Skin of body (tissue), 2 donors: Measurements from ENCODE around the gene PVR. TPM values are rescaled to one million over a fixed set of nuclear protein-coding genes. Genes with fewer than 3 reads are reported as not detected.
"Not testable (repeated sequence)": the region's sequence is repeated elsewhere in the genome, so short reads cannot be mapped to it uniquely, and the experiment has no call there.

Source experiments
- DNase-seq: peaks from one replicate; lab custom pipeline; 2025; lab: John Stamatoyannopoulos, UW
- total RNA-seq: library from RNA; depleted of rRNA; stranded (reverse); fragments of >200 nt; gene quantifications from one replicate; pipeline ENCODE4 v1.2.3, GENCODE V29; 2014

PVR gene
- total RNA-seq, 1 donor from 2014 or later, result 18.8 TPM

DNA sequence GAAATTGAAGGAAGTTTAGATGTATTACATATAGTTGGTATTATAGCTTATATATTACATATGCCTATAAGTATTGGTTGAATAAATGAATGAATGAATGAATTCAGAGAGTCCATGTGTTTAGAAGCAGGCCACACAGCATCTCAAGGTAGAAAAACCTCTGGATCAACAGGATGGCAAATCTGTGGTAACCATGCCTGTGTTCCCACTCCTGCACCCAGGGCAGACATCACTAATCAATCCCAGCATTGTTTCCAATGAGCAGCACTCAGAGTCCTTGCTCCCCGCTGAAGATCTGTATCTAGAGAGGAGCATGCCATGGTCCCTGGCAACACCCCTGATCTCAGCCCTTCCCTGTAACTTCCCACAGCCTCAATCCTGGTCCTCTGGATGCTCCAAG is 28.5 kb downstream of the PVR start:
- DNase-seq, result no peak

DNA sequence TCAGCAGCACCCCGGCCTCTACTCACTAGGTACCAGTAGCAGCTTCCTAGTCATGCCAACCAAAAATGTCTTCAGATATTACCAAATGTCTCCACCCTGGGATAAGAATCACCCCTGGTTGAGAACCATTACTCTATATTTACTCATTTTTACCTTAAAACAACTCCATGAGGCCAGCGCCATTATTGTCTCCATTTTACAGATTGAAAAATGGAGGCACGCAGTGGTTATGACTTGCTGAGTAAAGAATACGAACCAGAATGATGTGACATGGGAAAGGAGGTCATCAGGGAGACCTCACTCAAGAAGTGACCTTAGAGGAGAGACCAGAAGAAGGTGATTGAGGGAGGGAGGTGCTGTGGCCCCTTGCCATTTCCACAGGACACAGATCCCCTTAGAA is 29.8 kb downstream of the PVR start:
- no peak for DNase-seq

DNA sequence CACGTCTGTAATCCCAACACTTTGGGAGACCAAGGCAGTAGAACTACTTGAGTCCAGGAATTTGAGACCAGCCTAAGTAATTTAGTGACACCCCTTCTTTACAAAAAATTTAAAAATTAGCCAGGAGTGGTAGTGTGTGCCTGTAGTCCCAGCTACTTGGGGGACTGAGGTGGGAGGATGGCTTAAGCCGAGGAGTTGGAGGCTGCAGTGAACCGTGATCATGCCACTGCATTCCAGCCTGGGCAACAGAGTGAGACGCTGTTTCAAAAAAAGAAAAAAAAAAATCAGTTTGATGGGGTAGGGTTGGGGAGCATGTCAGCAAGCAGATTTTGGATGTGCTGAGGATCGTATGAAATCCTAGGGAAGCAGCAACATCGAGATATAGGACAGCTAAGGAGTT is 31.8 kb downstream of the PVR start:
- no peak for DNase-seq

DNA sequence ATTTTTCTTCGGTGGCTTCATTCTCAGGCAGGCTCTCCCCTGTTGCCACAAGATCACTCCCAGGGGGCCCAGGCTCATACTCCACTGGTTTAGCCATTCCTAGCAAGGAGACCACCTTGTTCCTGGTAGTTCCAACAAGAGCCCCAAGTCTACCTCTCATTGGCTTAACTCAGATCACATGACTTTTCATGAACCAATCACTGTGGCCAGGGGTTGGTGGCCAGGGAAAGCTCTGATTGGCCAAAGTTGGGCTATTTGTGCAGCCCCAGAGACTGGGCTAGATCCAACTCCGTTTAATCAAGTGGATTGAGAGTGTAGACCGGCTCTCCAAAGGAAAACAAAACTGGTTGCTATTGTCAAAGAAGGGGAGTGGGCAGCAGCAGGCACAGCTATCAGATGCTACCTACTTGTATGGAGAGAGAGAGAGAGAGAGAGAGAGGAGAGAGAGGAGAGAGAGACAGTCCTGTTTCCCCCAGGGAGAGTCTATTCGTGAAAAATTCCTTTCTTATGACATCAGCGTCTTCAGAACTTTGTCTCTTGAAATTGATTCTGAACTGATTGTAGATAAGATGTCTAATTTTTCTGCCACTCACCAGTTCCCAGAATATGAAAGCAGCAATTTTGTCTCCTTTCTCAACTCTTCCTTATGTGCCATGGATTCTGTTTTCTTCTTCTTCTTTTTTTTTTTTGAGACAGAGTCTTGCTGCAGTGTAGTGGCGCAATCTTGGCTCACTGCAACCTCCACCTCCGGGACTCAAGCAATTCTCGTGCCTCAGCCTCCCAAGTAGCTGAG is 33.5 kb downstream of the PVR start:
- peak; percentile 17 for DNase-seq

DNA sequence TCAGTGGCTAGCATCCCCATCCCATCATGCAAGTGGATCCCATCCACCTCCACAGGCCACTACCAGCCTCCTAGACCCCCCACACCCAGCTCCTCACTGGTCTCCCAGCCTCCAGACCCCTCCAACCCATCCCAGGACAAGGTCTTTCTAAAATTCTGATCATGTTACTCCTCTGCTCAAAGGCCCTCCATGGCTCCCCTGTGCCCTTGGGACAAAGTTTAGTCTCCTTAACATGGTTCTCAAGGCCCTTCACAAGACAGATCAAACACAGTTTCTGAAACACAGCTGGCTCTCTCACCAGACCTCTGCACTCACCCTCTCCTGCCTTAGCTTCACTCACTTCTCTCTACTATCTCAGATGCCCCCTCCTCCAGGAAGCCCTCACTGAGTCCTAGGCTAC is 36.8 kb downstream of the PVR start:
- DNase-seq, result no peak

DNA sequence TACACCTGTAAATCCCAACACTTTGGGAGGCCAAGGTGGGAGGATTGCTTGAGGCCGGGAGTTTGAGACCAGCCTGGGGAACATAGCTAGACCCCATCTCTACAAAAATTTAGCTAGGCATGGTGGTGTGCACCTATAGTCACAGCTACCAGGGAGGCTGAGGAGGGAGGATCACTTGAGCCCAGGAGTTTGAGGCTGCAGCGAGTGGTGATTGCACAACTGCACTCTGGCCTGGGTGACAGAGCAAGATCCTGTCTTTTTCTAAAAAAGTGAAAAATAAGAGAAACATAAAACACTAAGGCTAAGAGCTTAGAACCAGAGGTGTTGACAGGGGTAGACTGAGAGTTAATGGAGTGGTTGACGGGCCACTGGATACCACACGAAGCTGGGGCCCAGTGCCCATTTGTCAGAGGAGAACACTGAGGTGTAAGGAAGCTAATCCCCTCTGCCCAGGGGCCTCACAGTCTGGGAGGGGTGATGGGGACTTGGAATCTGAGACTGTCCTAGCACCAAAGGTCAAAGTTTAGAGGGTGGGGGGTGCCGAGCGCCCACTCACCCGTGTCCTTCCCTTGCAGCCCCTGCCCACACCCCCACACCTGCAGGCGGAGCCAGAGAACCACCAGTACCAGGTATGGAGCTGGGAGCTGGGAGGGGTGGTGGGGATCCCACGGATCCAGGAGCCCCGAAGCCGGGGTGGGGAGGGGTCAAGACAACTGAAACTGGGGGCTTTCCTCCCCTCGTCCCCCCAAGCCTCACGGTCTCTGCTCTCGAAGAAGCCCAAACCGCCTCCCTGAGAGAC is 38.5 kb downstream of the PVR start:
- no peak for DNase-seq

DNA sequence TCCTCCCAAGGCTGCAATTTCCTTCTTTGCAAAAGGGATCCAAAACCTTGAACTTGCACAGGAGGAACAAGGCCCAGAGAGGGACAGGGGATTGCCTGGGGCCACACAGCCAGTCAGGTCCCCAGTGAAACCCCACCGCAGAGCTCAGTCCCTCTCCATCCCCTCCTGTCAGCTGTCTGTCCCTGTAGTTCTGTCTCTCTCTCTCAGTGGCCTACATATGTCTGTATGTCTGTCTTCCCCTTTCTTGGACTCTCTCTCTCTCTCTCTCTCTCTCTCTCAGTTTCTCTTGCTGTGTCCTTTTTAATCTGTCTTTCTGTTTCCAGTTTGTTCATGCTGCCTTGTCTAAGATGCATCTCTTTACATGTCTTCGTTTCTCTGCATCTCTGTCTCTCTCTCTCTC is 39.1 kb downstream of the PVR start:
- DNase-seq, result no peak

DNA sequence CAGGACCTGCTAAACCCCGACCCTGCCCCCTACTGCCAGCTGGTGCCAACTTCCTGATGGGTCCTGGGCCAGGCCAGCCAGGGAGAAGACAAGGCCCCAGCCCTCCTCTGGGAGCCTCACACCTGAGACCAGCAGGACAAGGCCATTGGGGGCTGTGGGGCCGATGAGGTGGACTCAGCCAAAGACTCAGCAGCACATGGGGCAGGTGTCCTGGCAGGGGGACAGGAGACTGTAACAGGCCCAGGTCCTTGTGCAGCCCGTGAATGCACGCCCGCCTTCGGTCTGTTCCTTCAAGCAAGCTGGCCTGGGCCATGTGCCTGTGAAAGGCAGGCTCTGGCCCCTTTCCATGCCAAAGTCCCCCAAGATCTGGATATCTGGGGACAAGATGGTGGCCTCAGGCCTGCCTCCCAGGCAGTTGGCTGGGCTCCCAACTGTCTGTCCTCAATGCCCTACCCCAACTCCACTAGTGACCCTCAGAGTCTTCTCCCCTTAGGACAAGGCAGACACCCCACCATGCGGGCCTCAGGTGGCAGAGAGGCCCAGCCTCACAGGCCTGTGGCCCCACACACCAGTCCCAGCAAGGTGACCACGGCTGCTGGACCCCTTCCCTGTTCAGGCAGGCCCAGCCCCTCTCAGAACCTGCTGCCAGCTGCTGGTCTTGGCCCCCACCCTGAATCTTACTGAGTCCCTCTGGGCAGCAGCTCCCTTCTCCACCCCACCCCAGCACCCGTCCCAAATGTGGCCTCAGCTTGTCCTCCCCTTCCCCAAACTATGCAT is 39.9 kb downstream of the PVR start:
- no peak for DNase-seq

DNA sequence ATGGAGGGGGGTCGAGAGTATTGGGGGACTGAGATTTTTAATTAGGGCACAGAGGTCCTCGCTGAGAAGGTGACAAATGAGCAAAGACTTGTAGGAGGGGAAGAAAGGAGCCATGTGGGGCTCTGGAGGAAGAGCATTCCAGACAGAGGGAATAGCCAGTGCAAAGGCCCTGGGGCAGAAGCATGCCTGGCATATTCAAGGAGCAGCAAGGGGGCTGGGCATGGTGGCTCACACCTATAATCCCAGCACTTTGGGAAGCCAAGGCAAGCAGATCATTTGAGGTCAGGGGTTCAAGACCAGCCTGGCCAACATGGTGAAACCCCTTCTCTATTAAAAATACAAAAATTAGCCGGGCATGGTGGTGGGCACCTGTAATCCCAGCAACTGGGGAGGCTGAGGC is 40.7 kb downstream of the PVR start:
- not testable (repeated sequence) for DNase-seq

DNA sequence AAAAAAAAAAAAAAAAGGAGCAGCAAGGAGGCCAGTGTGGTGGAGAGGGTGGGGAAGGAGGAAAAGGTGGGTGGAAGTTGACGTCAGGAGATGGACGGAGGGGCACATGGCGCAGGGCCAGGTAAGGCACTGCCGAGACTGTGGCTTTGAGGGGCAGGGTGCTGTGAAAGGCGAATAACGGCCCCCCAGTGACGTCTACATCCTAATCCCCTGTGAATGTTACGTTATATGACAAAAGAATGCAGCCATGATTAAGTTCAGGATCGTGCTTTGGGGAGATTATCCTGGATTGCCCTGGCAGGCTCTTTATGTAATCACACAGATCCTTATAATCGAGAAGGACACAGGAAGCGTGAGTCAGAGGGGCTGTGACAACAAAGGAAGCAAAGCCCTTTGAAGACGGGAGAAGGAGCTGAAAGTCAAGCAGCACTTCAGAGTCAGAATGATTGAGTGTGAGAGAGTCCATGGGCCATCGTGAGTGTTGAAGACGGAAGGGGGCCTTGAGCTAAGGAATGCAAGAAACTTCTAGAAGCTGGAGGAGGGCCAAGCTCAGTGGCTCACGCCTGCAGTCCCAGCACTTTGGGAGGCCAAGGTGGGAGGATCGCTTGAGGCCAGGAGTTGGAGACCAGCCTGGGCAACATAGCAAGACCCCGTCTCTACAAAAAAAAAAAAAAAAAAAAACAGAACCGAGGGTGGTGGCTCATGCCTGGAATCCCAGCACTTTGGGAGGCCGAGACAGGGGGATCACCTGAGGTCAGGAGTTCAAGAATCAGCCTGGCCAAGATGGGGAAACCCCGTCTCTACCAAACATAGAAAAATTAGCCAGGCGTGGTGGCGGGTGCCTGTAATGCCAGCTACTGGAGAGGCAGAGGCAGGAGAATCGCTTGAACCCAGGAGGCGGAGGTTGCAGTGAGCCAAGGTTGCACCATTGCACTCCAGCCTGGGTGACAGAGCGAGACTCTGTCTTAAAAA is 41.5 kb downstream of the PVR start:
- peak; percentile 30 for DNase-seq

DNA sequence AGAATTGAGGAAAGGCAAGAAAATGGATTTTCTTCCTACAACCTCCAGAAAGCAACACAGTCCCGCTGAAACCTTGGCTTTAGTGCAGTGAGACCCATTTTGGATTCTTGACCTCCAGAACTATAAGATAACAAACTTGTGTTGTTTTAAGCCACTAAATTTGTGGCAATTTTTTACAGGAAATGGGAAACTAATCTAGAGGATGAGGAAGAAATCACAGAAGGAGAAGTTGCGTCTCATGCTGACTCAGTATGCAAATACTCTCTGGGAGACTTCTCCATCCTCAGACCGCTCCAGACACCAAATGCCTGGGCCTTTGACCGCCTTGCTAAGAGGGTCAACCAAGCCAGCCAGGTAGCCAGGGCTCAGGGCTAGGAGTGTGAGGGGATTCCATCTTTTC is 42.2 kb downstream of the PVR start:
- DNase-seq, result no peak

DNA sequence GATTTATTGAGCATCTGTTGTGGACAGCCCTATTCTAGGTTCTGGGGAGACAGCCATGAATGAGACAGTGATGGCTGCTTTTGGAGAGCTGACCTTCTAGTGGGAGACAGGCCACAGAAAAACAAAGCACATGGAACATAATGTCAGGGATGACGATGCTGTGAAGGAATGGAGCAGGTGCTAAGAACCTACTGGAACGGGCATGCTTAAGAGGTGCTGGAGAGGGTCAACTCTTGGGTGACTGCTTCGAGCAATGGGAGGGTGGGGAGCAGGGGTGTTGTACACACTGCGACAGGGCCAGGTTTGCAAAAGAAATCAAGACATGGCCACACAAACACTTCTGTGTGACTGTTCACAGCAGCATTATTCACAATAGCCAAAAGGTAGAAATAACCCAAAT is 43.2 kb downstream of the PVR start:
- no peak for DNase-seq

DNA sequence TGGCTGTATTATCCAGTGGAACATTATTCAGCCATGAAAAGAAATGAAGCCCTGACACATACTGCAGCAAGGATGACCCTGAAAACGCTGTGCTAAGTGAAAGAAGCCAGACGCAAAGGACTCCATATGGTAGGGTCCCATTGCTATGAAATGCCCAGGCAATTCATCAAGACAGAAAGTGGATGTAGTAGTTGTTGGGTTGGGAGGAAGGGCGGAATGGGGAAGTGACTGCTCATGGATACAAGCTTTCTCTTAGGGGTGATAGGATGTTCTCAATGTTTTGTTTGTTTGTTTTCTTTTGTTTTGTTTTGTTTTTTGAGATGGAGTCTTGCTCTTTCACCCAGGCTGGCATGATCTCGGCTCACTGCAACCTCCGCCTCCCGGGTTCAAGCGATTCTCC is 44.2 kb downstream of the PVR start:
- DNase-seq, result no peak

DNA sequence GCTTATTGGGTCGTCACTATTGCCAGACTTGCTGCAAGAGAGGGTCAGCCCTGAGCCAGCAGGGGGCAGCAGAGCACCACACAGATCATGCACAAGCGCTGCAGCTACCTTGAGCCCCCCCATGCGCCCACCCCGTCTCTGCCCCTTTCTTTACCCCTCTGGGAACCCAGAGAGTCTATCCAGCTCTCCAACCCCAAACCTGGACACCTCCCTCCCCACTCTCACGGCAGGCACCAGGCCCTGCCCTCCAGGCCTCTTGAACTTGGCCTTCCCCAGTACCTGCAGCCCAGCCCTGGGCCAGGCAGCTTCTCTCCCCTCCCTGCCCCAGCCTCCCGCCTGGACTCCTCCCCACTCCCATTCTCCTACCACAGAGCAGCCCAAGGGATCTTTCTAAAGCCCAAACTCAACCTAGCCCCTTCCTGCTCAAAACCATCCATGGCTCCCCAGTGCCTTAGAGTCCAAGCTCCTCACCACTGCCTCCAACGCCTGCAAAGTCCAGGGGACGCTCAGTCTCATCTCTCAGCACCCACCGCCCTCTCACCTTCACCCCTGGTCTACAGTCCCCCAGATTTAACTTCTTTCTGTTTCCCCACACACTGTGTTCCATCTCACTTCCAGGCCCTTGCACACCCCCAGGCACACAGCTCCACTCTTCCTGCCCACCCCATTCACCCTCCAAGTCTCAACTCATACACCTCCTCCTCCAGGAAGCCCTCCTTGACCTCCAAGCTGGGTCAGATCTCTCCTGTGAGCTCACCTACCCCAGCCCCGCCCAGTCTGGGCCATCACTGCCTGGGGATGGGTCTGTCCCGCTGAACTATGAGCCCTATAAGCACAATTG is 45.8 kb downstream of the PVR start:
- peak; percentile 46 for DNase-seq

DNA sequence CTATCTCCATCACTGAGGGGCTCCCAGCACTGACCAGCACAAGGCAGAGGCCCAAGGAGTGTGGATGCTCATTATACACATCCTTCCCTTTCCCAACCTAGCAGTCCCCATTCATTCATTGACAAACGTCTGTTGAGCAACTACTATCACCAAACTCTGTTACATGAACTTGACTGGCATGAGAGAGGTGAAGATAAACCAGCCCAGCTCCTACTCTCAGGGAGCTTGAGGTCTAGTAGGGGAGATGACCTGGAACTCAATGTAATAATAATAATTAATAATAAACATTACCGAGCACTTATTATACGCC is 46.4 kb downstream of the PVR start:
- no peak for DNase-seq

DNA sequence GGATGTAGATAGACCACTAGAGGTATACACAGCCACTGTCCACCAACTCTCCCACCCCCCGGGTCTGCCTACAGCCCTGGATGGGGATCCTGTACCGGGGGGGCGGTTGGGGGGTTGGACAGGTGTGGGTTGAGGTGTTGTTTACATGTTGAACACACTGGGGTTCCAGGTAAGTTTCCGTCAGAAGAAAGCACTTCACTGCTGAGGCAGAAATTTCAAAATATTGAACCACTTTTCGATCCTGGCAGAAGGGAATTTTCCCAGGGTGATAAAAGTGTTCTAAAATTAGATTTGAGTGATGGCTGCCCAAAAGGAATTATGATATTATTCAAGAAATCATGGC is 48.6 kb downstream of the PVR start:
- DNase-seq, result no peak

DNA sequence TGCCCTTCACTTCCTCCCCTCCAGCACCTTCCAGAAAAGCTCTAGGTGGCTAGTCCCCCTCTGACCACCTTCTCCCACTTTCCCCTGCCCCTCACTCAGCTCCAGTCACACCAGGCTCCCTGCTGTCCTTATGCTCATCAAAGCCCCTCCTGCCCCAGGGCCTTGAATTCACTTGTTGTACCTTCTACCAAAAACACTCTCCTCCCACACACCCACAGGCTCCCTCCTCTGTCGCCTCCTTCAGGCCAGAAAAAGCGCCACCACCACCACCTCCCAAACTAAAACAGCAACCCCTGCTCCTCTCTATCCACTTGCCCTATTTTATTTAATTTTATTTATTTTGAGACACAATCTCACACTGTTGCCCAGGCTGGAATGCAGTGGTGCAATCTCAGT is 50.5 kb downstream of the PVR start:
- no peak for DNase-seq

DNA sequence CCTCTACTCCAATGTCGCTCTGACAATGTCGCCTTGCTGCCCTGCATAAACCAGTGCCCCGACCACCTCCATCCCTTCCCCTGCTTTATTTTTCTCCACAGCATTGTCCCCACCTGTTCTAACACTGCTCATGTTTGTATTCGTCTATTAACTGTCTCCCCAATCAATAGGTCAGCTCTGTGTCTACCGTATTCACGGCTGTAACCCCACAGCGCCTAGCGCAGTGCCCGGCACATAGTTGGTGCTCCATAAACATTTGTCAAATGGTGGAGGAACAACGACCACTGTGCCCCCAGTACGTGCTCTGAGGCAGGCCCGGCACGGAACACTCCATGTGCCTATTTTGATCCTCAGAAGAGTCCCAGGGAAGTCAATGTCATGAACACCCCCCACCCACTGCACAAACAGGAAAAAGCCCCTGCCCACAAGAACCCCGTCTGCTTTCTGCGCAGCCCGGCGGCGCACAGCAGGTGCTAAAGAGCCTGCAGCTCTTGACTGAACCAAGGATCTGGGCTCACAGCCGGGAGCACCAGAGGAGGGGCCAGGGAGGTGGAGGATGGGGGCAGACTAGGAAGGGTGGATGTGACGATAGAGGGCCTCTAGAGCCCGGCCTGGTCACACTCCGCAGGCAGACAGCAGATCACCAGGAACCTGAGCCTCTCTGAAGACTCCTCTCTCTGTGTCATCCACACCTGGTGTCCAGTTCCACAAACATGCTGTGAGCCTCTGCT is 53.4 kb downstream of the PVR start:
- DNase-seq, result no peak

DNA sequence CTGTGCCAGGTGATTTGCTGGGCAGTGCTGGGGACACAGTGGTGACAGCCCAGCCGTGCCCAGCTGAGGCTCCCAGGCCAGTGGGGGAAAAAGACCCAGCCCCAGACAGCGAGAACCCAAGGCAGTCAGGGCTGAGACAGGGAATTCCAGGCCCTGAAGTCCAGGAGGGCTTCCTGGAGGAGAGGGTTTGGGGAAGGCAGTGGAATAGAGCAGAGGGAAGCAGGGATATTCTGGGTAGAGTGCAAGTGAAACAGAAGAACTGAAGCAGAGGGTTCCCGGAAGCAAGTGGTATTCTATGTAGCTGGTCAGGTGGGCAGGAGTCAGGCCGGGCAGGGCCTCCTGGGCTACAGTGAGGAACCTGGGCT is 53.9 kb downstream of the PVR start:
- DNase-seq, result no peak
